HL-60/S4 (cell line): ENCODE results near the gene SUGCT.
"Not testable (repeated sequence)": the region's sequence is repeated elsewhere in the genome, so short reads cannot be mapped to it uniquely, and the experiment has no call there.

Experiments
- in situ Hi-C: fragments of 300-500 bp; cut with MboI; formaldehyde crosslinking; loops from 2 replicates; pipeline ENCODE4 v1.14.3; 2022; ENCODE audit warnings: low sequenced_read_pairs

Gene SUGCT

GRCh38 chr7:40138973-40139372 lies 4.2 kb downstream of the SUGCT start:
- in situ Hi-C loops = no loop called here

DNA sequence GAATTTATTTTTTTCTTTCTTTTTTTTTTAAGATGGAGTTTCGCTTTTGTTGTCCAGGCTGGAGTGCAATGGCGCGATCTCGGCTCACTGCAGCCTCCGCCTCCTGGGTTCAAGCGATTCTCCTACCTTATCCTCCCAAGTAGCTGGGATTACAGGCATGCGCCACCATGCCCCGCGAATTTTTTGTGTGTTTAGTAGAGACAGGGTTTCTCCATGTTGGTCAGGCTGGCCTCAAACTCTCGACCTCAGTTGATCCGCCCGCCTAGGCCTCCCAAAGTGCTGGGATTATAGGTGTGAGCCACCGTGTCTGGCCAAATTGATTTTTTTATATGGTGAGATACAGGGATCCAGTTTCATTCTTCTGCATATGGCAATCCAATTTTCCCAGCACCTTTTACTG lies 5.1 kb downstream of the SUGCT start:
- in situ Hi-C loops = not testable (repeated sequence)

DNA sequence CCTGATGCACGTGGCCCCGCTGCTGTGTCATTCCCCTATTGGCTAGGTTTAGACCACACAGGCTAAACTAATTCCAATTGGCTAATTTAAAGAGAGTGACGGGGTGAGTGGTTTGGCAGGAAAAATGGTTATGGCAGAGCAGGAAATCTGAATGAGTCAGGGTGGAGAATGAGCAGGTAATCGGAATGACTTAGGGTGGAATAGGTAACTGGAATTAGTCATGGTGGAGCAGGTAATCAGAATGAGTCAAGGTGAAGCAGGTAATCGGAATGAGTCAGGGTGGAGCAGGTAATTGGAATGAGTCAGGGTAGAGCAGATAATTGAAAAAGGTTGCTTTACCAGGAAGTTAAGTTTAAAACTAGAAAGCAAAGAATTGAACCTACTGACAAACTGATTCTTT lies 7.1 kb downstream of the SUGCT start:
- in situ Hi-C loops = not testable (repeated sequence)

GRCh38 chr7:40145596-40146130 lies 10.9 kb downstream of the SUGCT start:
- in situ Hi-C loops = not testable (repeated sequence)

GRCh38 chr7:40147371-40148246 lies 12.8 kb downstream of the SUGCT start:
- in situ Hi-C loops = no loop called here

DNA sequence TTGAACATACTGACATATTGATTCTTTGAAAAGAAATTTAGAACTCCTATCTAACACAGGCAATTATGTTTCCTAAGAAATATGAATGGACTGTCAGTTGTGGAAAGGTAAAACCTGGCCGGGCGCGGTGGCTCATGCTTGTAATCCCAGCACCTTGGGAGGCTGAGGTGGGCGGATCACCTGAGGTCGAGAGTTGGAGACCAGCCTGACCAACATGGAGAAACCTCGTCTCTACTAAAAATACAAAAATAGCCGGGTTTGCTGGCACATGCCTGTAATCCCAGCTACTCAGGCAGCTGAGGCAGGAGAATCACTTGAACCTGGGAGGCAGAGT lies 13.4 kb downstream of the SUGCT start:
- in situ Hi-C loops = not testable (repeated sequence)

DNA sequence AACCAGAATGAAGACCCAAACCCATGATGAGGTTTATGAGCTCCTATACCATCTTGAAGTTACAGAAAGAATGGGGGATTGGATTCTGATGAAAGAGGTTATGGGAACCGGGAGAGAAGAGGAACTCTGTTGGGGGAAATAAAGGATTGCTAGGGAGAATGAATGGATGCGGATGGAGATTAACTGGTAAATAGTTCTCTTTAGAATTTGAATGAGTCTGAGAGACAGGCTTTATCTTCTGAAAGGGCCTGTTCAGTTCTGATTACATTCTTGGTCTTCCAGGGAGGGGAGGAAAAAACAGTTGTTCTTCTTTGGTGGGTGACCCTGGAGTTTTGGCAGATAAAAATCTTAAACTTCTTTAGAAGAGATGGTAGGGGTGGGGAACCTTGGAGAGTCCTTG lies 13.9 kb downstream of the SUGCT start:
- in situ Hi-C loops = no loop called here

DNA sequence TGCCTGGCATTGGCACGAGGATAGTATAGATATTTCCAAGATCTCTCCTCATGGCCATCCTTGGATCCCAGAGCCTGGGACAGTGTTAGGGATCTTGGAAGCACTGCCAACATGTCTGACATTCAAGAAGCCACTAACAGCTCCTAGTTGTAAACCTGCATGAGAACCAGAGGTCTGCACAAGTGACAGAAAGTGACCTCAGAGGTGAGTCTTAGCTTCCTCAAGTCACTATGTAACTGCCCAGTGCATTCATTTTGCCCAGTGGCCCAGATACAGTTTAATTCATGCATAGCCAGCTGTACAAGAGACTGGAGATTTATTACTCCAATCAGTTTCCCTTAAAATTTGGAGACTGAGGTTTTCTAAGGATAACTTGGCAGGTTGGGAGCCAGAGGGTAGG lies 16.7 kb downstream of the SUGCT start:
- in situ Hi-C loops = no loop called here

GRCh38 chr7:40156988-40157387 lies 22.2 kb downstream of the SUGCT start:
- in situ Hi-C loops = no loop called here

DNA sequence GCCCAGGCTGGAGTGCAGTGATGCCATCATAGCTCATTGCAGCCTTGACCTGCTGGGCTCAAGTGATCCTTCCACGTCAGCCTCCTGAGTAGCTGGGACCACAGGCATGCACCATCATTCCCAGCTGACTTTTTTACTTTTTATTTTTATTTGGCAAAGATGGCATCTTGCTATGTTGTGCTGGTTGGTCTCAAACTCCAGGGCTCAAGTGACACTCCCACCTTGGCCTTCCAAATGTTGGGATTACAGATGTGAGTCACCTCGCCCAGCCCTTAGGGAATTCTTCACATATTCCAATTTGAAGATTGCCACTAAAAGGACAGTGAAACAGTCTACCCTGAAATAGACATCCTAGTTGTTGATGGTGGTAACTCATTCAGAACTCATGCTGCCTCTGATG lies 27.7 kb downstream of the SUGCT start:
- in situ Hi-C loops = no loop called here

DNA sequence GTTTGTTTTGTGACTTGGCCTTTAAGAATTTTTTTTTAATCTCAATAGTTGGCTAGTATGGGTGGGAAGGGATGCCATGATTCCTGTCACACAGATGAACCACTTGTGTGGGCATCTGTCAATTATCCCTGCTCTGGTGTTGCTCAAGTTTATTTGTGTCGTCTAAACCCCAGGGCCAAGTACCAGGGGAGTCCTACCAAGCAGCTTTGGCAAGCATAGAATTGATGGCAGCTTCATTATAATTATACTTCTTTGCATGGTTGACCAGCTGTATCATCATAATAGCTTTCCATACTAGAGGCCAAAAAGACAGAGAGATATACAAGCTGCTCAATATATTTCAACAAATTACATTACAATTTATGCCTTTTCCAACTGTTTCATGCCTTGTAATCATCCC lies 30.4 kb downstream of the SUGCT start:
- in situ Hi-C loops = no loop called here

- in situ Hi-C loops = no loop called here
Observed at GRCh38 chr7:40167291-40167690, 32.5 kb downstream of the SUGCT start.

GRCh38 chr7:40168266-40168665 lies 33.5 kb downstream of the SUGCT start:
- in situ Hi-C loops = not testable (repeated sequence)

DNA sequence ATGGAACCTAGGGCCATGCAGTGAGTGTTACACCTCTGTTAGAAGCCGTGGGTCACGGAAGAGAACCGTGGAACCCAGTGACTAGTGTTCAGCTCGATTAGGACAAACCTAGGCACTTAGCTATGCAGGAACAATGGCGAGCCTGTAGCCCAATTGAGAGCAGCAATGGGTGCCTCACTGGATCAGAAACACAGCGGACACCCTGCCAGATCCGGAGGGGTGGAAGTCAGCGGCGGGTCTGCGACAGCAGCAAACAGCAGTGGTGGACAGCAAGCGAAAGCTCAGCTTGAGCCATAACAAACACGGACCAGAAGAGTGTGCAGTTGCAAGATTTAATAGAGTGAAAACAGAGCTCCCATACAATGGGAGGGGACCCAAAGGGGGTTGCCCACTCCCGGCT lies 38.3 kb downstream of the SUGCT start:
- in situ Hi-C loops = not testable (repeated sequence)

DNA sequence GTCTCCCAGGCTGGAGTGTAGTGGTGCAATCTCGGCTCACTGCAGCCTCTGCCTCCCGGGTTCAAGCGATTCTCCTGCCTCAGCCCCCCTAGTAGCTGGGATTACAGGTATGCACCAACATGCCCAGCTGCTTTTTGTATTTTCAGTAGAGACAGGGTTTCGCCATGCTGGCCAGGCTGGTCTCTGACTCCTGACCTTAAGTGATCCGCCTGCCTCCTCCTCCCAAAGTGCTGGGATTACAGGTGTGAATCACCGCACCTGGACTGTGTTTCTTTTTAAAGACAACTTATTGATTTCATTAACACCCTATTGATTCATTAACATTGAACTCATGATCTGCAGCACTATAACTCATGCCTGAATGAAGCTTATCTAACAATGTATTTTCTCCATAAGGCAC lies 40.5 kb downstream of the SUGCT start:
- in situ Hi-C loops = not testable (repeated sequence)

DNA sequence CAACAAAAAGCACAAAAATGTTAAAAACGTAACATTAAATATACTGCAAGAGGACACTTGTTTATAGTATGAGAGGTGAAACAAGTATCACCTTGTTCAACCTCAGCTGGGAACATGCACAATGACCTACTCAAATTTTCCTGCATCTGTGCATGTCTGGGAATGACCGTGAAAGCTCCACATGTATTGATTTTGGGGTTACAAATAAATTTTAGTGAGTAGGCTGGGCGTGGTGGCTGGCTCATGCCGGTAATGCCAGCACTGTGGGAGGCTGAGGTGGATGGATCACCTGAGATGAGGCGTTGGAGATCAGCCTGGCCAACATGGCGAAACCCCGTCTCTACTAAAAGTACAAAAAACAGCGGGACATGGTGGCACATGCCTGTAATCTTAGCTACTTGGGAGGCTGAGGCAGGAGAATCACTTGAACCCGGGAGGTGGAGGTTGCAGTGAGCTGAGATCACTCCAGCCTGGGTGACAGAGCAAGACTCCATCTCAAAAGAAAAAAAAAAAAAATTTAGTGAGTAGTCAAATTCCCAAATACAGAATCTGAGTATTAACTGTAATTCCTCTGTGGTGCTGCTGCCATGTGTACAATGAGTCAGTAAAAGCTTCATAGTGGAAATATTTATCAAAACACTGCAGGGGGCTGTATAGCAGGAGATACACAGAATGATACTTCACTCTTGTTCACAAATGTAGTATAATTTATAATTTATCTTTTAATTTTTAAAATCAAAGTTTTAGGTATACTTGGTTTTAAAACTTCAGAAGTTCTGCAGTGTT lies 41.1 kb downstream of the SUGCT start:
- in situ Hi-C loops = no loop called here

DNA sequence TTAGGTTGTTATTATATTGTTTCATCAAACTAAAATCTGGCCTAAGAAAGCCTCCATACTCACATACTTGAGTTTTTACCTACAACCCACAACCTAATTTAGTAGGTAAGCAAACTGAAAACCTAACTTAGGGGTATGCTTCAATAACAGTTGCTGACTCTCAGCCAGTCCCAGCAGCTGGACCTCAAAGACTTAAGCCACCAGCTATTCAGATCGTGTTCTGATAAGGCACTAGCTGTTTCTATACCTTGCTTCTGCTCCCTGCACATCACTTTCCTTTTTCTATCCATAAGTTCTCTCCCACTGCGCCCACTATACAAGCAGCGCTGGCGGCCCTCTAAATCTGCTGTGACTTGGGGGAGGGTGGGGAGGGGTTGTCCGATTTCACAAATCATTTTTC lies 42.3 kb downstream of the SUGCT start:
- in situ Hi-C loops = no loop called here

DNA sequence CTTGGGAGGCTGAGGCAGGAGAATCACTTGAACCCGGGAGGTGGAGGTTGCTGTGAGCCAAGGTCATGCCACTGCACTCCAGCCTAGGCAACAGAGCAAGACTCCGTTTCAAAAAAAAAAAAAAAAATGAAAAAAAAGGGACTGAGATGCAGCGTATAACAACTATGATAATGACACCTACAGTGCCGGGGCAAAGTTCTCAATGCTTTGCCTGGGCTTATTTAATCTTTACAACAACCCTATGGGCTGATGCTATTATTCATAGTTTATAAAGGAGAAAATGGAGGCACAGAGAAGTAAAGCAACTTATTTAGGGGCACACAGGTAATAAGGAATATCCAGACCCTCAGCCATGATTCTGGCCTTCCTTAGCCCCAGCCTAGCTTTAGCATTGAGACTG lies 47.6 kb downstream of the SUGCT start:
- in situ Hi-C loops = no loop called here

DNA sequence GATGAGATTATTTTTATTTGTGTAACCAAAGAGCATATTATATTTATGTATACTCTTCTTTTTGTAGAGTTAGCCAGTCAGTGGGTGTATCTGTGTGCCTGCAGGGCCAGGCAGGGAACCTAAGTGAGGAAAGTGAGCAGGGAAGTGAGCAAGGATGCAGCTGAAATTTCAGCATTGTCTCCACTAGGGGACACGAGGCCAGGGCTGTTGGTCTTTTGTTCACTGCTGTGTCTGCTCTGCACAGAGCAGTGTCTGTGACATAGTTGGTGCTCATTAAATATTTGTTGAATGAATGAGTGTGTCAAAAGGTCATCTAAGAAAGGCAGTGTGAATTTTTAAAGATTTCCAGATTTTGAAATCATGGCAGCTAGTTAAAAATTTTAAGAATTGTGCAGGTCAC lies 51.8 kb downstream of the SUGCT start:
- in situ Hi-C loops = no loop called here

GRCh38 chr7:40192036-40192435 lies 57.2 kb downstream of the SUGCT start:
- in situ Hi-C loops = no loop called here

- in situ Hi-C loops = no loop called here
Observed at GRCh38 chr7:40194745-40195144, 59.9 kb downstream of the SUGCT start.

GRCh38 chr7:40197527-40197926 lies 62.7 kb downstream of the SUGCT start:
- in situ Hi-C loops = no loop called here
